ENCODE results near the gene LHX2.

LHX2 gene

DNA sequence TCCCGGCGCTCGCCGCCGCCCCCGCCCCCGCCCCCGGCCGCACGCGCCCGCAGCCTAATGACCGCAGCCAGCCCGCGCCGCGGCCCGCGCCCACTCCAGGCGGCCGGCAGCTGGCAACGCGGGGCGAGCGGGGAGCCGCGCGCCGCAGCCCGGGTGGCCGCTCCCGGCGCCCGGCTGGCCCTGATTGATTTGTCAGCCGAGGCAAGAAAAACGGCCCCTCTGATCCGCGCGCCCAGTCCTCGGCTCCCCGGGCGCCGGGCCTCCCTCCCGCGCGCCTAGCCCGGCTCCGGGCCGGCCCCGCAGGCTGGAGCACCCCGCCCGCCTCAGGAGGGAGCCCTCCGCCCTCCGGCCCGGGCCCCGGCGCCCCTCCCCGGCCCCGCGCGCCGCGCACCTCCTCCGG lies 11.9 kb upstream of the LHX2 start:
- DNase-seq (ENCODE audit: low read depth, low spot score), result no peak

DNA sequence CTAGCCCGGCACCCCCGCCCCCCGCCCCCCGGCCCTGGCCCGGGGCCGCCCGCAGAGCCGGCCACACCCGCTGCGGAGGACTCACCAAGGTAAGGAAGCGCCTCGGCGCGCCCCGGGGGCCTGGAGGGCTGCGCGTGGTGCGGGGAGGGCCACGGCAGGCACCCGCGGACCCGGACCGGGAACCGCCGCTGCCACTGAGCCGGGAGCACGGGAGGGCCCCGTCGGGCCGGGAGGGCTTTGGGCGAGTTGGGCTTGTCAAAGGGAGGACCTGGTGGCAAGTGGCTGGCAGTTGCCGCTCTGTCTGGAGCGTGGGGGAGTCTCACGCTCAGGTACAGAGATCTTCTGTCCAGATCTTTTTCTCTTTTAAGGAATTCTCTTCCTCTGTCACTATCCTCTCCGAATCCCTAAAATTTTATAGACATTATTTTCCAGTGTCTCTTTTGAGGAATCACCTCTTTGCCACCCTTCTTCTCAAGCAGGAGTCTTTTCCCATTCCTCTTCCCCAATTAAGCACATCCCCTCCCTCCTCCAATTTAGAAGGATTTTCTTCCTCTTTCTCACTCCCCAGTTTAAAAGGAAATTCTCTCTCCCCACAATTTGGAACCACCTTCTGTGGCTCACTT lies 11.3 kb upstream of the LHX2 start:
- DNase-seq (ENCODE audit: low read depth, low spot score), result no peak

DNA sequence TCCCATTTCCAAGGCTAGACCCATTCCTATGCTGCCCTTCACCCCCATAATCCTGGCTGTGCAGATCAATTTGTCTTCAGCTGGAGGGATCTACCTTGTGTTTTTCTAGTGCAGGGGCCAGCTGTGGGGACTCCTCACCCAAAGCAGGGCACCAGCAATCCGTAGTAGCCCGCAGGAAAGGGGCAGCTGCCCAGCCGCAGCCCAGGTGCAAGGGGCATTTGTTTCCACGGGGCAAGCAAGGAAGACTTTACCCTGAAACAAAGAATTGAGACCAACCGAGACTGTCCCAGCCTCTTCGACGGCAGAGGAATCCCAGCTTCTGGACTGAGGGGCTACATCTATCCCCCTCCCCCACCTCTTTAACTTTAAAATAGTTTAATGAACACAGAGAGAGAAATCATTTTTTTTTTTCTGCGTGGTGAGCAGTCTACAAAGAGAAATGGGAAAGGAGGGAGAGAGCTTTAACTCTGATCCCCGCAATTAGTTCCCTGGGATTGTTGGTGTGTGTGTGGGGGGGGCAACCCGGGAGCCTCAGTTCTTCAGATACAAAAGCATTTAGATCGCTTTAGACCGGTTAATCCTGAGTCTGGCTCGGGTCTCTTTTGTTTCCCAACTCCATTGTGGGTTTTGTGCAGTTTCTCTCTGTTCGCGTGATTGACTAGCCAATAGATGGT lies 10.6 kb upstream of the LHX2 start:
- no peak for DNase-seq (ENCODE audit: low read depth, low spot score)

DNA sequence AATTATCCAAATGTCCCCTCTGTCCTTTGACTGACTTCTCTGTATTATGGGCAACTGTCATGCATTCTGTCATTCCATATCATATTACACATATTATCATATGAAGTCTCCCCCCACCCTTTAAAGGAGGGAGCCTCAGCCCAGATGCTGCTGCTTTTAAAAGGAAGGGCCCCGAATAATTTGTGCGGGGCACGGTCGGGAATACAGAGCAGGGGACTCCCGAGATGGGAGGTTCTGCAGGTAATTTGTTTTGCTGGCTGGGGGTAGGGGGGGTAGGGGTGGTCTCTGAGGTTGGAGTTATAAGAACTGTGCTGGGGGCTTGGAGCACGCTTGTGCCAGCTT lies 10.1 kb upstream of the LHX2 start:
- no peak for DNase-seq (ENCODE audit: low read depth, low spot score)

DNA sequence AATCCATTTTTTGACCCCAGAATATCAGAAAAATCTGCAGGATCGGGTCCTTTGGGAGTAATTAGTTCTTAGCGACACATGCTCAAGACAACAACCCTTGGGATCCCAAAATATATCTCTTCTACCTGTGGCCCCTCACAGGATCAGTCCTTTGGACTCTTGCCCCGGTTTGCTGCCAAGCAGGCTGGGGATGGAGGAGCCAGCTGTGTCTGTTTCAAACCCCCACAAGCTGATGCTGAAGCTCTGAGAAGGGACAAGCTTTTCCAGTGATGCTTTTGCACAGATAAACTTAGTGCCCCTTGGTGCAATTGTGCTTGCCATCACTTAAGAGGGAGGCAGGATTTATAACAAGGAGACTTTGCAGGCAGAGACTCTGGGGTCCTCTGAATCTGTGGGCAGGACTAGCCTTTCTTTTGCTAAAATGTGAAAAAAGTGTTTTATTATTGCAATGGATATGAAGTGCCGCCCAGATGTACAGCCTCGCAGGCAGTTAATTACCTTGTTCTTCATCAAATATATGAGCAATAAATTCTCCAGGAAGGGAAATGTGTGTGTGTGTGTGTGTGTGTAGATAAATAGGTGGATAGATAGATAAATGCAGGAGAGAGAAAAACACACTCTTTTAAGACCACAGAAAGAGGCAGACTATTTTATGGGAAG lies 9.6 kb upstream of the LHX2 start:
- DNase-seq (ENCODE audit: low read depth, low spot score), result no peak

DNA sequence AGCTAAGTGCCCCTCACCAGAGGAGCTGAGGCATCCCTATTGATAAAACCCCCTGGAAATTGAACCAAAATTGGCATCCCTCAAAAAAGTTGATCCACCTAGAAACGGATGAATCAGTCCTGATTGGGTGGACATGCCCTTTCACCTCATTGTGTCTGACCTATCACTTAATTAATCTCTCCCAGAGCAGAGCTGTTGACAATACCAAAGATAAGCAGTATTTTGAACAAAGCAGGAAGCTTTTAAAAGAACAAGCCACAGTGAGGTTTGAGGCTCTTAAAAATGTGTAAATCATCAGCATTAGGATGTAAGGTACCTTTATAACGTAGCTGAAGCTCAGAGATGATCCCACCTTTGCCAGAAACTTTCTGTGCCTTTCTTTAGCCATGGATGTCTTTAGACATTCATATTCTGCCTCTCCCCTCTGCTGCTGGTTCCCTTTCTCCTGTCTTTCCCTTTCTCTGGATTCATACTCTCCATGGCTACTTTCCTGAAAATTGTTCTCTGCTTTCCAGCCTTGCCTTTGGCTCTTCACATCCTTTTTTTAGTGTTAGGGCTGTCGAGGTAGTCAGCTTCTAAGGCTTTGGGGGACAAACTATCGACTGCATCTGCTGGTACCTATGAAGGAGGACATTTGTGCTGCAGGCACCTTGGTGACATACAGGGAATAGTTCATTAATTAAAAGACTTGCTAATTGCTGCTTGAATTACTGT lies 7.8 kb upstream of the LHX2 start:
- no peak for DNase-seq (ENCODE audit: low read depth, low spot score)

DNA sequence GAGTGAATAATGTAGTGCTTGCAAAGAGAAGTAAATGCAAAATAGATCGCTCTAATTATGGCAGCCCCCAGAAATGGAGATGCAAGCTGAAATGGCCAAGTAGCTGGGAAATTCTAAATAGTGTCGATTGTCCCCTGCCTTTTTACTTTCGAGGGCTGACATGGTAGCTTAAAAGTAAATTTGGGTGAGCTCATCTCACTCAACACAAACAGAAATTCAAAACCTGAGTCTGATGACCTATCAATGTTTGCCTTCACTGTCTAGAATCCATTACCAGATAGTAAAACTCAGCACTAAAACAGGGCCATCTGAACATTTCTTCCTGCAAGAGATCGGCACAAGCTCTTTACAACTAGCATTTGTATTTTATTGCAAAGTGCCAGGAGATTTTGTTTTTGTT lies 7.0 kb upstream of the LHX2 start:
- DNase-seq (ENCODE audit: low read depth, low spot score), result no peak

DNA sequence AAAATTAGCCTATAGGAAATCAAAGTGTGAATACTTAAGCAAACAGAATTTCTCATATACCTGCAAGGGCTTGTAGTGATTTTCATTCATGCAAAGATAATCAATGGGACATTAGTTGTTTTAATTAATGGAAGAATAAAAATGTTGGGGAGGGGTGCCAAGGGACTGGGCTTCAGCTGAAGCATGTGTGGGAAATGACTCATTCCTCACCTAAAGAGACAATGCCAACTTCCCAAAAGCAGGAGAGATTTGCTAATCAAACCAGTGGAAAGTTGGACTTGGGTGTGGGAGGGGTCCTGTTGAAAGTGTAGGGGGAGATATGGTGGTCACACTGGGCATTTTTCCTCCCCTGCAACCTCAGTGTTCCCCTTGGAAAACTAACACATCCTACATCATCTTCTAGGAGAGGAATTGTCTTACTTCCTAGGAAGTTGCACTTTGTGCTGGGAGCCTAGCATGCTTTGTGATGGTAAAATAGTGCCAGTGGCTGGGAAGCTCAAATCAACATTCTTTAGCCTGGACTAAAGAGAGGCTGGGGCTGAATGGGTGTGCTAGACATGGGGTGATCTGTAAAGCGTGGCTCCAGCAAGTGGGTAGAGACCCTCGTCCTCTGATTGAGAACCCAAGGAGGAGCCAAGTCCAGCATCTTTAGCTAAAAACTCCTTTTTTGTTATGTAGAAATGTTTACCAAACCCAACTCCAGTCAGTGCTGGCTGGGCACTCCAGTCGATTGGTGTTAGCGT lies 6.4 kb upstream of the LHX2 start:
- no peak for DNase-seq (ENCODE audit: low read depth, low spot score)

DNA sequence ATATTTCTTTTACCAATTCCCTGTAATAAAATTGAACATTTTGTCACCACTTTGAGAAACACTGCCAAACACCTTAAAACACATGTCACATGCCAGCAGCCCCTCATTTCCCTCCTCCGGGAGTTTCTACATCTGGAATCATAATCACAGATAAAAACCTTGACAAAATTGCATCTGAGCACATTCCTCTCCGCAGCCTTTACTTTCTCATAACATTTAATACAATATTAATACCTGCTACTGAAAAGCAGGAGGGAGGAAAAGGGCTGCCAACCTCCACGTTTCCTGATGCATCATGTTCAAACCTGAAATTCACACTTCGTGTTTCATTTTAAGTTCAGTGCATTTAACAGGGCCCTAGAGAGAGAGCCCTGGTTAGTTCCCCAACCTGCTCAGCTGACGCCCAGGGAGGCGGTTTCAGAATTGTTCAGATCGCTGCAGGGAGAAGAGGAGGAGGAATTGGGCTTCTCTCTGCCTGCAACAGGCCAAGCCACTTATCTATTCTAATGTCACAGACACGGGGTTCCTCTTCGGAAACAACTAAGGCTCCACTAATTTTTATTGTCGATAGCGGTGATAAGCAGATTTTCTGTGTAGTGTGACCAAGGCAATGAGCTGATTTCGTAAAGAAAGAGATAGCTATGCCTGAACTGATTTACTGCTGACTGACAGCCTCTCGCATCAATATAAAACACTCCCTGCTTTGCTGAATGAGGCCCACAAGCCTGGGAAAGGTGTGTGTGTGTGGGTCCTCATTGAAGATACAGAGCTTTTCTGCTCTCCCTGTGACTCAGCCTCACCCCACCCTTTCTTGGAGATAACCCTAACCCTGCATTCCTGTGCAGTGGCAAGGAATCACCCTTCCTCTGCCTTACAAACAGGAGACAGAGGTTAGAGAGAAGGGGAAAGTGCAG lies 4.9 kb upstream of the LHX2 start:
- DNase-seq (ENCODE audit: low read depth, low spot score), result no peak

DNA sequence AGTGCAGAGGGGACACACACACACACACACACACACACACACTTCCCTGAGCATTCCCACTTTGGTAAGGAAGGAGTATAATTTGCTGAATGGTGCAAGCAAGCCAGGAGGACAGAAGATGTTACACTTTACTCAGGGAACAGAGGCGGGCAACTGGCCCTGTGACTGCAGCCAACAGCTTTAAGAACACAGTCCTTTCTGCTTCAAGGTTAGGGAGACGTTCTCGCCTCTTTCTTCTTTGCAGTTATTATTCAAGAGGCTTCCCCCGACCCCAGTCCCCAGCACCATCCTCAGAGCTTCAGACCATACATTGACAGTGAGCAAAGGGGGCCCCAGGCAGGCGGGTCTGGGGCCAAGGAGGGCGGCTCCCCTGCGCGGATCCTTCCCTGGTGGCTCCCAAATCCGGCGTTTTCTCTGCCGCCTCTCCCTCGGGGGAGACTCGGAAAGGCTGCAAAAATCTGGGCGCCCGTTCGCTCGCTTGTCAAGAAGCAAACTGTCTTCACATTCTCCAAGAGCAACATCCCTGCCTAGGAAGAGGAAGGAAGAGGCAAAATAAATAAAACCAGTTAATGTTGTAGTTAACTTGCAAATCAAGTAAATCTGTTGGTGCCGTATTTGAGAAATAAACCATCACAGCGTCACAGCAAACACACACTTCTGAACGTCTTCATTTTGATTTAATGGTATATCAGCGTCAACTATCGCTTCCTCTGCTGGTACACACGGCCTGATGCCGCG lies 3.8 kb upstream of the LHX2 start:
- no peak for DNase-seq (ENCODE audit: low read depth, low spot score)

DNA sequence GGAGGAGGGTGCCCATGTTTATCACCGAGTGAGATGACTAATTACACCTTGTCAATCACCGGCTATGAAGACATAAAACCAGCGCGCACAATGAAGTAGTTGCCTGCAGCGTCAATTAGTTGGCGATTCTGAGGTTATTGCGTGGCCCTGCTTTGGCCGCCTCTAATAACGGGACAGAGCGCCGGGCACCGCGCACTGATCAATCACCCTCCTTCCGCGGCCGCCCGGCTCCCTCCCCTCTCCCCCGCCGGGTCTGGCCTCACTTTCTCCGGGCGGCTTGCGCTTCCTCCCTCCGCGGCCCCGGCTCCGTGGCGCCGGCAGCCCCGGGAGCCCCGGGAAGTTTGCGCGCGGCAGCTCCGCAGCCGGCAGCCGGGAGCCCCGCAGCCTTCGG lies 3.3 kb upstream of the LHX2 start:
- DNase-seq (ENCODE audit: low read depth, low spot score), result no peak

DNA sequence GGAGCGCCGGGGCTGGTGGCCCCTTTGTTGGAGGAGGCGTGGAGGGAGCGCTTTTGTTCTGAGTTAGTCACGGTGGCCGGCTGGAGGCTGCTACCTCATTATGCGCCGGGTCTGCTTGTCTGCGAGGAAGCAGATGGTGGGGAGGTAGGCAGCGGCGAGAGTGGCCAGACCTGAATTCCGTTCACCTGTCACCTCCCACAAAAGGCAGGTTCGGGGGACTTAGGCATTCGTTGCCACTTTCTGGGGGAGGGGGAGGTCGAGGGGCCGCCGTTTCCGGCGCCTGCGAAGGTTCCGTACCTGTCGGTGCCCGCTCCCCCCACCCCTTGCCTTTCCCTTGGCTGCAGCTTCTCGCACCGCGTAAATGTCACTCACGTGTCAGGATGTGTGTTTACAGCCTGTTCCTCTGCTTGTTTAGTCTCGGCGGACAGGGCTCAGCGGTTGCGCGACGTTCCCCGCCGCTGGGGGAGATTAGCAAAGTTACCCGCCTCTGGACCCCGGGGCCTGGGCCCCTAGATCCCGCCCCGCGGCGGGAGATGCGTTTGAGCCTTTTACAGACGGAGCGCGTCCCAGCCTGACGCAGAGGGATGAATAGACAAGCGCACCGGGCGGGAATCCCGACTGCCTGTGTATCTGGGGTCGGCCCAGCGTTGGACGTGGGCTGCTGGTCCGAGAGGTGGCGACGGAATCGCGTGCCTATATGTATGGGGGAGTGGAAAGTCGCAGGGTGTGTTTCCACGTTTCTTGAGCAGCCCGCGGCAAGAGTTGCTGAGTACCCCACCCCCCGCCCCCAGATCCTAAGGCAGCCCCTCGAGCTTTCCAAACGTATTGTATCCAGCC lies 2.7 kb upstream of the LHX2 start:
- DNase-seq (ENCODE audit: low read depth, low spot score), result no peak

DNA sequence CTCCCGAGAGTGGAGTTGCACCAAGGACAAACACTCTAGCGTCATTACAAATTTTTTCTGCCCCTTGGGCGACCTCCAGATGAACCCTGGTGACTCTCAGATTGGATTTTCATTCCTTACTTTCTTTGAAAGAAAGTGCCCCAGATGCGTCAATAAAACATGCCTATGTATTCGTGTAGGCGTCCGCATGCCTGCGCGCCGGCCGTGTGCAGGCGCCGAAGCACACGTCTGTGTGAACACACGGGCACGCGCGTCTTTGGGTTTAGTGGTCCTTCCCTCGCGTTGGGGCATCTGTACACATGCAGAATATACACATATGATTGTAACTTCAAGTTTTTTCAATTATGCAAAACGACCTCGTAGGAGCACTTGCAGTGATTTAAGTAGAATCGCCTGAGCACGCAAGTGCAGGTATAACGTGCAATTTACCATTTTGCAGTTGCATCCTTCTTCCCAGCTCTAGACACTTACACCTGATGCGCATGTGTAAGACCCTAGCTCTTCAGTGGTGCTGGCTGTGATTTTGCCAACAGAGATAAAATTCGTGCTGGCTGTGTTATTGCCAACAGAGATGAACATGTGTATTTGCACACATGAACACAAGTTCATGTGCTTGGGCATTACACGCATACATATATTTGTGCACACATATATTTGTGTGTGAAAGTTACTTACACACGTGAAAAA lies 1.9 kb upstream of the LHX2 start:
- no peak for DNase-seq (ENCODE audit: low read depth, low spot score)

DNA sequence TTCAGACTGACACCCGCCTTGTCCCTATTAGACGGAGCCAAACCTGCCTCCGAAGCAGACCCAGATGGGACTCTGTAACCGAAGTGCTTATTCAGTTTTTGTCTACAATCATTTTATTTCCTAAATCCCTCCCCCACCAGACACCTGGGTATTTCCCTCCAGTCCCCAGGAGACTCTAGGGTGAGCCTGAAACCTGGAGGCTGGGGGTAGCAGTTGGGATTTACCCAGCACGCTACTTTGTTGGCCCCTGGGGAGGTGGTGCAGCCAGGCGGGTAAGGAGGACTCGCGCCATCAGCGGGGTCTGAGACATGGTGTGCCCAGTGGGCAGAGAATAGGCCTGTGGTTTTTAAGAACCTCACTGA lies 1.3 kb upstream of the LHX2 start:
- no peak for DNase-seq (ENCODE audit: low read depth, low spot score)

DNA sequence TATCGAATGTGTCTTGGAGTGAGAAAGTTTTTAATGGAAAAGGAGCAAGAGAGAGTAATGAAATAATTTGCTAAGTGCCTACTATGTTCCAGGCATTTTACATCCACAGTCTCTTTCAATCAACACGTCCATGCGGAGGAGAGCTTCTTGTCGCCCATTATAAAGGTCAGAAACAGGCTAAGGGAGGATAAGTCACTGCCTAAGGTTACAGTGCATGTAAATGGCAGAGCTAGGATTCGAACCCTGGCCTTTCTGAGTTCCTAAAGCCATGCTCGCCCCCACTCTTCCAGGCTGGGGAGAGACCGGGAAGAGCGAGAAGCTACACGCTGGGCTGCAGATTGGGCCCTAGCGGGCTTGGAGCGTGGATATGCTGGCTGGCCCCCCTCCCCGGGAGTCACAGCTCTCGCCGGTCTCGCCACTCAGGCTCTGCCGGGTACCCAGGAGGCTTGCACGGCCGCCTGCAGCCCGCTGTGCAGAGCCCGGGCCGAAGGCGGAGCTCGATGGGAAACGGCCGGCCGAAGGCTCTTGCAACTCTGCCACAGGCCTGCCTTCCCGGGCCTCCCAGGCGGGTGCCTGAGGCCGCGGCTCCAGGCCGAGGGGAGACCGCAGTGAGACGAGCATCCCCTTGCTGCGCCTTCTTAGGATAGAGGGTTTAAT lies 775 bp upstream of the LHX2 start:
- no peak for DNase-seq (ENCODE audit: low read depth, low spot score)

DNA sequence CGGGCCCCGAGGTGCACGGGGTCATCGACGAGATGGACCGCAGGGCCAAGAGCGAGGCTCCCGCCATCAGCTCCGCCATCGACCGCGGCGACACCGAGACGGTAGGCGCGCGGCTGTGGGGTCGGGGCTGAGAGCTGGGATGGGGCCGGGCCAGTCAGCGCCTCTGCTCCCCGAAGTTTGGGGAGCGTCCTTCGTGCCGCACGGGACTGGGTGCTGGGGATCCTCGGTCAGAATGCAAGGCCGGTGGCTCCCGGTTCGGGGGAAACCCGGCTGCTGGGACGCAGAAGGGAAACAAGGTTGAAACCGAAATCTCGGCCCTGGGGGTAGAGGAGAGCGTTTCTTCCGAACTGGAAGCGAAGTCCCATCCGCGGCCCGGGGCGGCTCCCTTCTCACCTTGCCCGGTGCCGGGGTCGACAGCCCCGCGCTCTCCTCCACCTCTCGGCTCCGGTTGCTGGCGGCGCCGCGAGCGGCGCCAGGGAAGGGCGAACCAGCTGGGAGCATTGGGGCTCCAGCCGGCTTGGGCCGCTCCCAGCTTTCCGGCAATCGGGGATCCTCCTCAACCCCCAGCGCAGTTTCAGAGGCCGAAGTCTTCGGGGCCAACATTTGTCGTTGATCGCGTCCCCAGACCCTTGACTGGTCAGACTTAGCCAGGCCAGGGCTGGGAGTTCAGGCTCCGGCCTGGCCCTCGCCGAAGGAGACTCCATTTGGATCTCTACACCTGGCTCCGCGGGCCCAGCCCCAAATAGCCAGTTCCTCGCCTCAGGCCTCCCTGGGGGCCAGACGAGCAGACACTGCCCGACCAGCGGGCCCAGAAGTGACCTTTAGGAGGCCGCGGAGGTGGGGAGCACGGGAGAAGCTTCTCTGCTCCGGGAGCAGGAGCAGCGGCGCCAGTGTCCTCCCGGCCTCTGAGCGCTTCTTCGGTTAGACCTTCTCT lies 1.1 kb downstream of the LHX2 start:
- no peak for DNase-seq (ENCODE audit: low read depth, low spot score)

Measured in iPS DF 19.7 (cell line).